Measurements from ENCODE around the gene KLHDC9. TPM values are rescaled to one million over a fixed set of nuclear protein-coding genes. Genes with fewer than 3 reads are reported as not detected.

Gene KLHDC9
- total RNA-seq, 1 donor from 2014 or later, result 10.9 TPM

- H3K4me1 Mint-ChIP-seq (ENCODE audit: low read depth, unreplicated experiment), result peaks cover 14% of the 10 kb centered on the region
- peaks cover 16% of the 10 kb centered on the region for H3K9me3 Mint-ChIP-seq (ENCODE audit: unreplicated experiment)
- H3K4me3 Mint-ChIP-seq (ENCODE audit: unreplicated experiment), result no peak overlapping the region
- no peak for TF ChIP-seq CTCF (IDR thresholded peaks at IDR 0.05; ENCODE audit: partially characterized antibody, unreplicated experiment)
- DNase-seq, result no peak
- no peak overlapping the region for H3K27ac Mint-ChIP-seq (ENCODE audit: unreplicated experiment)
- peaks cover 18% of the 10 kb centered on the region for H3K27me3 Mint-ChIP-seq (ENCODE audit: unreplicated experiment)
- H3K36me3 Mint-ChIP-seq (ENCODE audit: unreplicated experiment), result peaks cover 5% of the 10 kb centered on the region
Measured at GRCh38 chr1:161076410-161076809, 21.8 kb upstream of the KLHDC9 start.

GRCh38 chr1:161077426-161077825, 20.7 kb upstream of the KLHDC9 start:
- peaks cover 18% of the 10 kb centered on the region for H3K9me3 Mint-ChIP-seq (ENCODE audit: unreplicated experiment)
- H3K4me1 Mint-ChIP-seq (ENCODE audit: low read depth, unreplicated experiment), result peaks cover 14% of the 10 kb centered on the region
- H3K27ac Mint-ChIP-seq (ENCODE audit: unreplicated experiment), result no peak overlapping the region
- peaks cover 5% of the 10 kb centered on the region for H3K36me3 Mint-ChIP-seq (ENCODE audit: unreplicated experiment)
- H3K27me3 Mint-ChIP-seq (ENCODE audit: unreplicated experiment), result peaks cover 18% of the 10 kb centered on the region
- no peak overlapping the region for H3K4me3 Mint-ChIP-seq (ENCODE audit: unreplicated experiment)
- TF ChIP-seq CTCF (IDR thresholded peaks at IDR 0.05; ENCODE audit: partially characterized antibody, unreplicated experiment), result no peak
- DNase-seq, result no peak

- H3K27me3 Mint-ChIP-seq (ENCODE audit: unreplicated experiment), result peaks cover 24% of the 10 kb centered on the region
- peaks cover 5% of the 10 kb centered on the region for H3K36me3 Mint-ChIP-seq (ENCODE audit: unreplicated experiment)
- peaks cover 14% of the 10 kb centered on the region for H3K4me1 Mint-ChIP-seq (ENCODE audit: low read depth, unreplicated experiment)
- peaks cover 16% of the 10 kb centered on the region for H3K9me3 Mint-ChIP-seq (ENCODE audit: unreplicated experiment)
- no peak overlapping the region for H3K4me3 Mint-ChIP-seq (ENCODE audit: unreplicated experiment)
- no peak overlapping the region for H3K27ac Mint-ChIP-seq (ENCODE audit: unreplicated experiment)
- TF ChIP-seq CTCF (IDR thresholded peaks at IDR 0.05; ENCODE audit: partially characterized antibody, unreplicated experiment), result no peak
- no peak for DNase-seq
Measured at GRCh38 chr1:161079436-161080110, 18.6 kb upstream of the KLHDC9 start.

GRCh38 chr1:161080441-161081405, 17.4 kb upstream of the KLHDC9 start:
- Mint-ChIP-seq H3K36me3 (ENCODE audit: unreplicated experiment) (peaks cover 5% of the 10 kb centered on the region), H3K4me1 (ENCODE audit: low read depth, unreplicated experiment) (peaks cover 14% of the 10 kb centered on the region), H3K9me3 (ENCODE audit: unreplicated experiment) (peaks cover 16% of the 10 kb centered on the region), H3K4me3 (ENCODE audit: unreplicated experiment) (peak overlapping the region; percentile 39), H3K27me3 (ENCODE audit: unreplicated experiment) (peaks cover 21% of the 10 kb centered on the region), H3K27ac (ENCODE audit: unreplicated experiment) (peak overlapping the region; percentile 70)
- DNase-seq, result no peak
- TF ChIP-seq CTCF (IDR thresholded peaks at IDR 0.05; ENCODE audit: partially characterized antibody, unreplicated experiment), result no peak

All from glutamatergic neuron (in vitro differentiated cells).